ENCODE results near the gene RHNO1.
A peak's percentile ranks its signal among the peaks of the same experiment; 100 is the strongest.
"Not testable (repeated sequence)": the region's sequence is repeated elsewhere in the genome, so short reads cannot be mapped to it uniquely, and the experiment has no call there.

RHNO1 gene

GRCh38 chr12:2858944-2859421 lies 18.0 kb upstream of the RHNO1 start:
- DNase-seq (ENCODE audit: low spot score) = no peak

- DNase-seq (ENCODE audit: low spot score) = no peak
Observed at GRCh38 chr12:2860170-2860569, 16.9 kb upstream of the RHNO1 start.

- DNase-seq (ENCODE audit: low spot score) = no peak
Observed at GRCh38 chr12:2862876-2863275, 14.1 kb upstream of the RHNO1 start.

- DNase-seq (ENCODE audit: low spot score) = not testable (repeated sequence)
Observed at GRCh38 chr12:2863402-2863801, 13.6 kb upstream of the RHNO1 start.

- DNase-seq (ENCODE audit: low spot score) = no peak
Observed at GRCh38 chr12:2864198-2864597, 12.8 kb upstream of the RHNO1 start.

GRCh38 chr12:2868986-2869632 lies 7.9 kb upstream of the RHNO1 start:
- not testable (repeated sequence) for DNase-seq (ENCODE audit: low spot score)

- DNase-seq (ENCODE audit: low spot score) = peak; percentile 30
Observed at GRCh38 chr12:2876431-2877046, 484 bp upstream of the RHNO1 start.

- DNase-seq (ENCODE audit: low spot score) = no peak
Observed at GRCh38 chr12:2877953-2878732, 1.1 kb downstream of the RHNO1 start.

GRCh38 chr12:2879853-2880252 lies 2.8 kb downstream of the RHNO1 start:
- DNase-seq (ENCODE audit: low spot score) = no peak

- DNase-seq (ENCODE audit: low spot score) = no peak
Observed at GRCh38 chr12:2884810-2885209, 7.8 kb downstream of the RHNO1 start.

GRCh38 chr12:2886768-2887450 lies 9.9 kb downstream of the RHNO1 start:
- DNase-seq (ENCODE audit: low spot score) = no peak

- DNase-seq (ENCODE audit: low spot score) = no peak
Observed at GRCh38 chr12:2890001-2890387, 13.0 kb downstream of the RHNO1 start.

- DNase-seq (ENCODE audit: low spot score) = peak; percentile 100
Observed at GRCh38 chr12:2890388-2891239, 13.6 kb downstream of the RHNO1 start, which contains the start of gene TULP3. TSS of gene TULP3 (plus strand) at chr12:2890891. CDS start at chr12:2890948, 57 bp downstream.

GRCh38 chr12:2891240-2892053 lies 14.4 kb downstream of the RHNO1 start:
- DNase-seq (ENCODE audit: low spot score) = peak; percentile 55

GRCh38 chr12:2892246-2892645 lies 15.2 kb downstream of the RHNO1 start:
- no peak for DNase-seq (ENCODE audit: low spot score)

GRCh38 chr12:2893007-2893406 lies 16.0 kb downstream of the RHNO1 start:
- peak; percentile 76 for DNase-seq (ENCODE audit: low spot score)

- no peak for DNase-seq (ENCODE audit: low spot score)
Observed at GRCh38 chr12:2895051-2895451, 18.0 kb downstream of the RHNO1 start.

- DNase-seq (ENCODE audit: low spot score) = no peak
Observed at GRCh38 chr12:2895511-2895910, 18.5 kb downstream of the RHNO1 start.

GRCh38 chr12:2897418-2897817 lies 20.4 kb downstream of the RHNO1 start:
- no peak for DNase-seq (ENCODE audit: low spot score)

GRCh38 chr12:2900642-2901041 lies 23.6 kb downstream of the RHNO1 start:
- no peak for DNase-seq (ENCODE audit: low spot score)
